ENCODE measurements around the gene SORCS2.

GRCh38 chr4:7470522-7471128 is 278.3 kb downstream of the SORCS2 start:
- TF ChIP-seq EZH2 (IDR thresholded peaks at IDR 0.05) (no peak), POLR2AphosphoS5 (IDR thresholded peaks at IDR 0.05; ENCODE audit: borderline replicate concordance, low read depth, low read length) (no peak)

Data from SK-N-MC (cell line).